ENCODE data around the gene CDC14A. TPM values are rescaled to one million over a fixed set of nuclear protein-coding genes. Genes with fewer than 3 reads are reported as not detected.

CDC14A gene
- total and polyA plus RNA-seq, 2 donors (not counting 3 experiments of a cell fraction or from before 2014, with no cell fraction given): 3.4 to 13.9 TPM

- dilution Hi-C loops (cut with MboI; ENCODE audit: extremely low pct_ligation_motif_present, low sequenced_read_pairs): no loop called here
- H3K27me3 ChIP-seq (ENCODE audit: control insufficient read depth in 2 of 2, insufficient read depth in 2 of 2, low read length in 2 of 2): no peaks in the 10 kb centered on the region
- DNase-seq (ENCODE audit: low read depth, low spot score) (no peak), FAIRE-seq (no peak)
- H3K9me1 ChIP-seq (replicated peaks; ENCODE audit: control insufficient read depth, extremely low read depth, insufficient read depth, low read length): no peaks in the 10 kb centered on the region
- no peak overlapping the region for H3K4me3 ChIP-seq (replicated peaks in 1 of 3; ENCODE audit: insufficient read depth in 1 of 3, low read depth in 1 of 3, low read length in 3 of 3)
- CTCF ChIA-PET: interaction anchor here (0.6 to 1.3 kb wide), 3 partner anchors 10 to 44 kb away, joined by 3 to 4 read pairs (median 3); no protein-coding TSS in a partner anchor
- intact Hi-C loops (cut with micrococcal nuclease): no loop called here
- POLR2A ChIA-PET: no interaction called here
- H3K36me3 ChIP-seq (ENCODE audit: control insufficient read depth in 2 of 2, extremely low read depth in 1 of 2, insufficient read depth in 2 of 2, low read length in 2 of 2): no peaks in the 10 kb centered on the region
- peaks cover 17% of the 10 kb centered on the region for H3K4me1 ChIP-seq (ENCODE audit: control insufficient read depth, extremely low read depth, insufficient read depth, low read length)
- no peak overlapping the region for H2AFZ ChIP-seq (ENCODE audit: low read depth, low read length)
- peaks cover 2% of the 10 kb centered on the region for H3K79me2 ChIP-seq (ENCODE audit: control insufficient read depth, insufficient read depth, low read length)
- no peak overlapping the region for H3K27ac ChIP-seq (ENCODE audit: insufficient read depth, low read depth, low read length)
- H4K20me1 ChIP-seq (replicated peaks; ENCODE audit: control insufficient read depth, extremely low read depth, insufficient read depth, low read length): no peaks in the 10 kb centered on the region
- H3K4me2 ChIP-seq (ENCODE audit: insufficient read depth, low read length): peak overlapping the region; percentile 69
- TF ChIP-seq, protein P1, sequence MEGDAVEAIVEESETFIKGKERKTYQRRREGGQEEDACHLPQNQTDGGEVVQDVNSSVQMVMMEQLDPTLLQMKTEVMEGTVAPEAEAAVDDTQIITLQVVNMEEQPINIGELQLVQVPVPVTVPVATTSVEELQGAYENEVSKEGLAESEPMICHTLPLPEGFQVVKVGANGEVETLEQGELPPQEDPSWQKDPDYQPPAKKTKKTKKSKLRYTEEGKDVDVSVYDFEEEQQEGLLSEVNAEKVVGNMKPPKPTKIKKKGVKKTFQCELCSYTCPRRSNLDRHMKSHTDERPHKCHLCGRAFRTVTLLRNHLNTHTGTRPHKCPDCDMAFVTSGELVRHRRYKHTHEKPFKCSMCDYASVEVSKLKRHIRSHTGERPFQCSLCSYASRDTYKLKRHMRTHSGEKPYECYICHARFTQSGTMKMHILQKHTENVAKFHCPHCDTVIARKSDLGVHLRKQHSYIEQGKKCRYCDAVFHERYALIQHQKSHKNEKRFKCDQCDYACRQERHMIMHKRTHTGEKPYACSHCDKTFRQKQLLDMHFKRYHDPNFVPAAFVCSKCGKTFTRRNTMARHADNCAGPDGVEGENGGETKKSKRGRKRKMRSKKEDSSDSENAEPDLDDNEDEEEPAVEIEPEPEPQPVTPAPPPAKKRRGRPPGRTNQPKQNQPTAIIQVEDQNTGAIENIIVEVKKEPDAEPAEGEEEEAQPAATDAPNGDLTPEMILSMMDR (IDR thresholded peaks at IDR 0.05; ENCODE audit: extremely low read depth in 1 of 2, insufficient read depth in 1 of 2, low read depth in 1 of 2, low read length in 2 of 2): no peak
- TF ChIP-seq POLR2AphosphoS5 (IDR thresholded peaks at IDR 0.05; ENCODE audit: insufficient read depth, low read depth, low read length): no peak
- no peak for TF ChIP-seq EZH2 (IDR thresholded peaks at IDR 0.05; ENCODE audit: borderline replicate concordance, low read depth, low read length, severe bottlenecking)
- TF ChIP-seq JUN (IDR thresholded peaks at IDR 0.05; ENCODE audit: borderline replicate concordance, insufficient read depth, insufficient read length, low read depth): no peak
- no peak for TF ChIP-seq POLR2A (IDR thresholded peaks at IDR 0.05; ENCODE audit: low read depth, low read length)
- no peak for TF ChIP-seq FOS (IDR thresholded peaks at IDR 0.05; ENCODE audit: borderline replicate concordance, insufficient read depth, low read length)
- TF ChIP-seq MAX (IDR thresholded peaks at IDR 0.05; ENCODE audit: insufficient read depth, insufficient read length): no peak
- TF ChIP-seq MYC (IDR thresholded peaks at IDR 0.05; ENCODE audit: low read depth, low read length): no peak
- no peak for TF ChIP-seq GATA2 (IDR thresholded peaks at IDR 0.05; ENCODE audit: insufficient read depth, insufficient read length, low read depth, low read length)
- no peaks in the 10 kb centered on the region for H3K9me3 ChIP-seq (replicated peaks; ENCODE audit: control insufficient read depth, insufficient read depth, low read length)
- no TSS peak for BruUV-seq (replicated peaks)
- no peak overlapping the region for H3K9ac ChIP-seq (replicated peaks; ENCODE audit: extremely low read depth, insufficient read depth, low read length)
Observed at GRCh38 chr1:100414693-100415497, 62.6 kb downstream of the CDC14A start.

Data from endothelial cell of umbilical vein (primary cell).